HG03108 (cell line): ENCODE results near the gene C10orf90.

Source experiments
- ATAC-seq: cut with Tn5 transposase; IDR thresholded peaks from one replicate; pipeline ENCODE4 v1.9.1; 2021; ENCODE audit warnings: moderate library complexity; ENCODE audit not compliant: unreplicated experiment

C10orf90 gene

GRCh38 chr10:126433351-126433750 is 237.1 kb downstream of the C10orf90 start:
- ATAC-seq: no peak

- no peak for ATAC-seq
Observed at GRCh38 chr10:126432507-126432906, 238.0 kb downstream of the C10orf90 start.

- no peak for ATAC-seq
Observed at GRCh38 chr10:126431816-126432215, 238.7 kb downstream of the C10orf90 start.

GRCh38 chr10:126430512-126430911 is 240.0 kb downstream of the C10orf90 start:
- no peak for ATAC-seq

- no peak for ATAC-seq
Observed at GRCh38 chr10:126429275-126429674, 241.2 kb downstream of the C10orf90 start.

- ATAC-seq: no peak
Observed at GRCh38 chr10:126425489-126426065, 244.9 kb downstream of the C10orf90 start.

GRCh38 chr10:126425032-126425431 is 245.5 kb downstream of the C10orf90 start:
- no peak for ATAC-seq

- no peak for ATAC-seq
Observed at GRCh38 chr10:126423732-126424491, 246.6 kb downstream of the C10orf90 start.

GRCh38 chr10:126422567-126422966 is 247.9 kb downstream of the C10orf90 start:
- no peak for ATAC-seq

GRCh38 chr10:126421756-126422256 is 248.7 kb downstream of the C10orf90 start:
- ATAC-seq: no peak

GRCh38 chr10:126420567-126421300 is 249.8 kb downstream of the C10orf90 start:
- no peak for ATAC-seq

- no peak for ATAC-seq
Observed at GRCh38 chr10:126417220-126417825, 253.2 kb downstream of the C10orf90 start.

GRCh38 chr10:126409821-126410220 is 260.7 kb downstream of the C10orf90 start:
- ATAC-seq: no peak

- no peak for ATAC-seq
Observed at GRCh38 chr10:126408953-126409641, 261.4 kb downstream of the C10orf90 start.

GRCh38 chr10:126407831-126408230 is 262.7 kb downstream of the C10orf90 start:
- ATAC-seq: no peak

- ATAC-seq: no peak
Observed at GRCh38 chr10:126405239-126405775, 265.2 kb downstream of the C10orf90 start.

GRCh38 chr10:126402721-126403695 is 267.5 kb downstream of the C10orf90 start:
- ATAC-seq: no peak

GRCh38 chr10:126400641-126401040 is 269.9 kb downstream of the C10orf90 start:
- no peak for ATAC-seq

GRCh38 chr10:126398924-126399323 is 271.6 kb downstream of the C10orf90 start:
- no peak for ATAC-seq
